ES-I3 (cell line): ENCODE measurements around the gene USP21.
"Not testable (repeated sequence)": the region's sequence is repeated elsewhere in the genome, so short reads cannot be mapped to it uniquely, and the experiment has no call there.

Experiments used
- H3K36me3 ChIP-seq: 2 replicates; pipeline ENCODE4 v1.6.1; 2013; ENCODE audit warnings: mild to moderate bottlenecking, low read length, control low read depth, moderate library complexity; ENCODE audit not compliant: insufficient read depth
- H3K4me1 ChIP-seq: 2 replicates; pipeline ENCODE4 v1.6.1; 2013; ENCODE audit warnings: mild to moderate bottlenecking, control low read depth, low read length; ENCODE audit not compliant: insufficient read depth
- H3K9ac ChIP-seq: 2 replicates; pipeline ENCODE4 v1.6.1; 2013; ENCODE audit warnings: low read depth, mild to moderate bottlenecking, low read length, moderate library complexity
- H3K9me3 ChIP-seq: 2 replicates; pipeline ENCODE4 v1.6.1; 2013; ENCODE audit warnings: mild to moderate bottlenecking, low read length, moderate library complexity; ENCODE audit not compliant: control insufficient read depth, insufficient read depth

USP21 gene, protein sequence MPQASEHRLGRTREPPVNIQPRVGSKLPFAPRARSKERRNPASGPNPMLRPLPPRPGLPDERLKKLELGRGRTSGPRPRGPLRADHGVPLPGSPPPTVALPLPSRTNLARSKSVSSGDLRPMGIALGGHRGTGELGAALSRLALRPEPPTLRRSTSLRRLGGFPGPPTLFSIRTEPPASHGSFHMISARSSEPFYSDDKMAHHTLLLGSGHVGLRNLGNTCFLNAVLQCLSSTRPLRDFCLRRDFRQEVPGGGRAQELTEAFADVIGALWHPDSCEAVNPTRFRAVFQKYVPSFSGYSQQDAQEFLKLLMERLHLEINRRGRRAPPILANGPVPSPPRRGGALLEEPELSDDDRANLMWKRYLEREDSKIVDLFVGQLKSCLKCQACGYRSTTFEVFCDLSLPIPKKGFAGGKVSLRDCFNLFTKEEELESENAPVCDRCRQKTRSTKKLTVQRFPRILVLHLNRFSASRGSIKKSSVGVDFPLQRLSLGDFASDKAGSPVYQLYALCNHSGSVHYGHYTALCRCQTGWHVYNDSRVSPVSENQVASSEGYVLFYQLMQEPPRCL

DNA sequence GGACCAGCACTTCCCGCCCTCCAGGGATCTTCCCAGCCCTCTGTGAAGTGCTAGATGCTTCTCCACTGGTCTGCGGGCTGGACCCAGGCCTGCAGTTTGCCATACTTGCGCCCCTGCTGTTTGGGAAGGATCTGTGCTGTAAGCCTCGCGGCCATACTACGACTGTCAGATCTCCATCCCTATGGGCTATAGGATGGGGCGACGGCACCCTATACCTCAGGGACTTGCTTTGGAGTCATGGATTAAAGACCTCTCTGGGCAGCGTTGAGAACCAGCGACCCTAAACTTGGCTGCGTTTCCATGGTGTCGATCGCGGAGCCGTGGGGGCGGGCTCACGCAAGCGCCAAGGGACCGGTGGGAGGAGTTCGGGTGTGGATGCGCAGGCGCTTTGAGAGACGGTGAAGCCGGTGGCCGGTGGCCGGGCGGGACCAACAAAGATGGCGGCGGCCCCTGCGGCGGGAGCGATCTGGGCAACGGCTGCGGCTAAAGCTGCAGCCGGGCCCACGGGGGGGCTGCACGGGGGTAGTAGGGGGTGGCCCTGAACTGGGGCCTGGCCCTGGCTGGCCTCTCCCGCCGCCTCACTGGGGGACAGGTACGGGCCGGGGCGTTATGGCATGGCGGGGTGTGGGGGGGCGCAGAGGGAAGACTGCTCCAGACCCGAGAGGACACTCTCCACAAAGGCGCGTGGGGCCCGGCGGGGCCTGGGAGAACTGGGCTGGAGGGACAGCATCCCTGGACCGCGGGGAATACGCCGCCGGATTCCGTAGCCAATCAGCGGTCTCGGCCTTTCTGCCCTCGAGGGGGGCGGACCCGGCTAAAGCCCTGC lies at the start of gene USP21:
Gene USP21, plus strand, starts transcription at position 414 of the 826 bp plus-strand sequence. CDS start 1,141 bp downstream, outside the sequence.
- peak within 1 kb of the TSS; percentile 57 for H3K9ac ChIP-seq
- no peaks in the 10 kb centered on the region for H3K9me3 ChIP-seq
- no peaks in the 10 kb centered on the region for H3K36me3 ChIP-seq
- no peaks in the 10 kb centered on the region for H3K4me1 ChIP-seq

DNA sequence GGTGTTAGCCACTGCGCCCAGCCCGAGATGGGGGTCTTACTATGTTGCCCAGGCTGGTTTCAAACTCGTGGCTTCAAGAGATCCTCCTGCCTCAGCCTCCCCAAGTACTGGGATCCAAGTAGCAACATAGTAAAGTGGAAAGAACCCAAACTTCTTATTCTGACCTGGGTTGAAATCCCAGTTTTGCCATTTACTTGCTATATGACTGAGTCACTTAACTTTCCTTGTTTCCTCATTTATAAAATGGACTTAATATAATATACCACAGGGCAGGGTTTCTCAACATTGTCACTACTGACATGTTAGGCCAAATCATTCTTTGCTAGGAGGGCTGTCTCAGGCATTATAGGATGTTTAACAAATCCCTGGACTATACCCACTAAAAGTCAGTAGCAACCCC lies 48.2 kb upstream of the USP21 start:
- H3K4me1 ChIP-seq, result no peaks in the 10 kb centered on the region
- no peaks in the 10 kb centered on the region for H3K9me3 ChIP-seq
- H3K36me3 ChIP-seq, result no peaks in the 10 kb centered on the region
- H3K9ac ChIP-seq, result no peak overlapping the region

DNA sequence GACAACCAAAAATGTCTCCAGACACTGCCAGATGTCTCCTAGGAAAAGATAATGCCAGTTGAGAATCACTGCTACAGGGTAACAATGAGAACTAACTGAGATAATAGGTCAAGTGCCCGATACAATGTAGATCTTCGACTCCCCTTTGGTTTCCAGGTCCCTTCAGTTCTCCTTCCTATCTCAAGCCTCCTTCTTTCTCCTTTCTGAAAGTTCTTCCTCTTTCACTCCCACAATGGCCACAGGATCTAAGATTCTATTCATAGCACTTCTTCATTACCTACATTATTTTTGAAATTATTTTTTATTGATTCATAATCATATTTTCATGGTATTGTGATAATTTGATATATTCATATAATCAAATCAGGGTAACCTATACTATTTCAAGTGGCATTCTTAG lies 47.8 kb upstream of the USP21 start:
- Histone ChIP-seq H3K36me3 (no peaks in the 10 kb centered on the region), H3K9me3 (no peaks in the 10 kb centered on the region), H3K9ac (no peak overlapping the region), H3K4me1 (no peaks in the 10 kb centered on the region)

DNA sequence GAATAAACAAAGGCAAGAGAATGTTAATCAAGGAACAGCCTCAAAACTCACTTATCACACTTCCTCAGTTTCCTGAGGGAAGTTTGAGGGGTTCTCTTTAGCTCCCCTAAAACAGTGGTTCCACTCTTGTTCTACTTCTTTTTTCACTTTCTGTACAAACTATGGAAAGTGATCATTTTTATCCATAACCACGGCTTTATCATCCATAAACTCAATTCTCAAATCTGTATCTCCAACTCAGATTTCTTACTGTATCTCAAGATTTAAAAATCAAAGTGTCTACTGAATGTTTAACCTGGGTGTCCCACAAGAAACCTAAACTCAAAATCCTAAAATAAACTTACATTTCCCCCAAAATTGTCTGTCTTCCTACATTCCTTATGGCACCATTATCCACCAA lies 45.4 kb upstream of the USP21 start:
- Histone ChIP-seq H3K36me3 (no peaks in the 10 kb centered on the region), H3K4me1 (peaks cover 1% of the 10 kb centered on the region), H3K9ac (no peak overlapping the region), H3K9me3 (no peaks in the 10 kb centered on the region)

DNA sequence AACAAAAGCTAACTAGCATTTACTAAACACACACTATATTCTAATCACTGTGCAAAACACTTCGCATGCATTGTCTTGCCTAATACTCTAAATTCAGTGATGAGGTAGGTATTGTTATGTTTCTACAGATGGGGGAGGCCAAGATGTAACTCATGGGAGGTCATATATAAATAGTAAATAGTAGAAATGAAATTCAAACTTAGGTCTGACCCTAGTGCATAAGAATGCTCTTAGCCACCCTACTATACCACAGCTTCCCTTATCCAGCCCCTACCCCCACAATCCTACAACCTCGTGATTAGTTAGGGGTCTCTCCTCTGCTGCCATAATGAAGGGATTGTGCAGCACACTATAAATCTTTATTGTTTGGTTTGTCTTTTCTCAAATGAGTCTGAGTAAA lies 44.7 kb upstream of the USP21 start:
- no peaks in the 10 kb centered on the region for H3K9me3 ChIP-seq
- H3K36me3 ChIP-seq, result no peaks in the 10 kb centered on the region
- peaks cover 8% of the 10 kb centered on the region for H3K4me1 ChIP-seq
- no peak overlapping the region for H3K9ac ChIP-seq

DNA sequence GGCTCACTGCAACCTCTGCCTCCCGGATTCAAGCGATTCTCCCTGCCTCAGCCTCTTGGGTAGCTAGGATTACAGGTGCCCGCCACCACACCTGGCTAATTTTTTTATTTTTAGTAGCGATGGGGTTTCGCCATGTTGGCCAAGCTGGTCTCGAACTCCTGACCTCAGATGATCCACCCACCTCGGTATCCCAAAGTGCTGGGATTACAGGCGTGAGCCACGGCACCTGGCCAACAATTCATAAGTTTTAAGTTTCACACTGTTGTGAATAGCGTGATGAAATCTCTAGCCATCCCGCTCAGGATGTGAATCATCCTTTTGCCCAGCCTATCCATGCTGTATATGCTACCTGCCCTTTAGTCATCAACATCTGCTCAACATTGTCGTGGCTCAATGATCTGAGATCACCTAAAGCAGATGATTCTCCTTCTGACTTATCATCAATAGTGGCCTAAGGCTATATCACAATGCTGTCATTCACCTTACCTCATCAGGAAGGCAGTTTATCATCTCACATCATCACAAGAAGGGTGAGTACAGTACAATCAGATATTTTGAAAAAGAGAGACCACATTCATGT lies 44.1 kb upstream of the USP21 start:
- peaks cover 12% of the 10 kb centered on the region for H3K4me1 ChIP-seq
- H3K36me3 ChIP-seq, result peaks cover 5% of the 10 kb centered on the region
- no peak overlapping the region for H3K9ac ChIP-seq
- no peaks in the 10 kb centered on the region for H3K9me3 ChIP-seq

DNA sequence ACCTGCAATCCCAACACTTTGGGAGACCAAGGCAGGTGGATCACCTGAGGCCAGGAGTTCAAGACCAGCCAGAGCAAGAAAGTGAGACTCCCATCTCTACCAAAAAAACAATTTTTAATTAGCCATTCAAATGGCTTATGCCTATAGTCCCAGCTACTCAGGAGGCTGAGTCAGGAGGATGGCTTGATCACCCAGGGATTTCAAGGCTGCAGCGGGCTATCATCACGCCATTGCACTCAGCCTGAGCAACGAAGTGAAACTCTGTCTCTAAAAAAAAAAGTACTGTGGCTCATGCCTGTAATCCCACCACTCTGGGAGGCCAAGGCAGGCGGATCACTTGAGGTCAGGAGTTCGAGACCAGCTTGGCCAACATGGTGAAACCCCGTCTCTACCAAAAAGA lies 43.3 kb upstream of the USP21 start:
- Histone ChIP-seq H3K4me1 (peaks cover 12% of the 10 kb centered on the region), H3K36me3 (peaks cover 12% of the 10 kb centered on the region)
- H3K9ac ChIP-seq, H3K9me3 ChIP-seq: not testable (repeated sequence)

DNA sequence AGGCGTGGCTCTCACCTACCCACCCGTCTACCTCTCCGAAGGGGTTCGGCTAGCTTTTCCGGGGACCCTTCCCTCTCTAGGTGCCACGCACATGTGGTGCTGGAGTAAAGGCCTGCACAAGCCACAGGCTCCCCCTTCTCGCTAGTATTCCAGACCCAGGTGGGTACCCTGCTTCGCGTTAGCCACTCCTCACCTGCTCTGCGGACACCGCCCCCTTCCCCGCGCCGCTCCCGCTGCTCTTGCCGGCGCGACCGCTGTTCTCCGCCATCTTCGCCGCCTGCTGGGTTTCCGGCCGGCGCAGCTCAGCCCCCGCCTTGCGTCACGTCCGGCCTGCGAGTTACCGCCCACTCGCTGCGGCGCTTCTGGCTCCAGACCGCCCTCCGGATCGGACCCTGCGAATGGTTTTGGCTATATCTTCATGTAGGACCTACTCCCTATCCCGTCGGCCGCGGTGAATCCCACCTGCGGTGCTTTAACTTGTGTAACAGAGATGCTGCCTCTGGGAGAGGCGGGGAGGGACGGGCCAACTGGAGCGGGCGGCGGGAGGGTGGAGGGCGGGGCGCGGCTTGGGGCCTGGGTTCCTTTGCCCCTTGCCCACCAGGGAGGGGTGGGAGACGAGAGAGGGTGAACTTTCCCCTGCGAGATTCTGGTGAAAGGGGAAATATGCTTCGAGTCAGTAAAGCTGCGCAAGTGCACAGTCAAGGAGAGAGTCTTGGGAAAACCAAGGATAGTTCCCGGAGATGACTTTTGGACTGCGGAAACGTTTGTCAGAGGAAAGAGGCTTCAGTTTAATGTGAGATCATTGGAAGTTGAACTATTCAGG lies 41.3 kb upstream of the USP21 start, which contains the start of the genes NIT1 and PFDN2:
Gene NIT1, plus strand, starts transcription at position 347 of the 823 bp plus-strand sequence. Its CDS starts 72 bp downstream, at position 419.
Gene PFDN2, minus strand, starts transcription at position 279 of the 823 bp plus-strand sequence. Its CDS starts 11 bp downstream, at position 268.
- Histone ChIP-seq H3K9ac (peak within 1 kb of the TSS; percentile 80), H3K36me3 (peaks cover 26% of the 10 kb centered on the region), H3K9me3 (no peaks in the 10 kb centered on the region), H3K4me1 (peaks cover 12% of the 10 kb centered on the region)

DNA sequence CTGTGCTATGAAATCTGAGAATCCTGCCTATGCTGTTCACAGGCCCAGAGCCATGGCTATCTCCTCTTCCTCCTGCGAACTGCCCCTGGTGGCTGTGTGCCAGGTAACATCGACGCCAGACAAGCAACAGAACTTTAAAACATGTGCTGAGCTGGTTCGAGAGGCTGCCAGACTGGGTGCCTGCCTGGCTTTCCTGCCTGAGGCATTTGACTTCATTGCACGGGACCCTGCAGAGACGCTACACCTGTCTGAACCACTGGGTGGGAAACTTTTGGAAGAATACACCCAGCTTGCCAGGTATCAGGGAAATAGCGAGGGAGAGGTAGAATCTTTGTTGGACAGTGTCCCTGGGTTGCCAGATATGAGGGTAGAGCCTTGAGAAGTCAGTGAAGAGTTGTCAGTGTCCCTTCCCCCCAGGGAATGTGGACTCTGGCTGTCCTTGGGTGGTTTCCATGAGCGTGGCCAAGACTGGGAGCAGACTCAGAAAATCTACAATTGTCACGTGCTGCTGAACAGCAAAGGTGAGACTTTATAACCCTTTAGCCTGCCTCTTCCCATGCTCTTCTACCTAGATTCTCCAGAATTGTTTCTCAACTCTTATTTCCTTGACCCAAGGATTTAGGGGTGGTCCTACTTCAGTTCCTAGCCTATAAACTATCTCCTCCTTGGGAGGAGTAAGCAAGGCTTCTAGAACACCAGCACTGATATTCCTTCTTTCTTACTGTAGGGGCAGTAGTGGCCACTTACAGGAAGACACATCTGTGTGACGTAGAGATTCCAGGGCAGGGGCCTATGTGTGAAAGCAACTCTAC lies 40.0 kb upstream of the USP21 start:
- no peaks in the 10 kb centered on the region for H3K9me3 ChIP-seq
- peaks cover 12% of the 10 kb centered on the region for H3K4me1 ChIP-seq
- H3K9ac ChIP-seq, result peak overlapping the region; percentile 80; the same call in 1 of the 2 replicates
- H3K36me3 ChIP-seq, result peaks cover 28% of the 10 kb centered on the region

DNA sequence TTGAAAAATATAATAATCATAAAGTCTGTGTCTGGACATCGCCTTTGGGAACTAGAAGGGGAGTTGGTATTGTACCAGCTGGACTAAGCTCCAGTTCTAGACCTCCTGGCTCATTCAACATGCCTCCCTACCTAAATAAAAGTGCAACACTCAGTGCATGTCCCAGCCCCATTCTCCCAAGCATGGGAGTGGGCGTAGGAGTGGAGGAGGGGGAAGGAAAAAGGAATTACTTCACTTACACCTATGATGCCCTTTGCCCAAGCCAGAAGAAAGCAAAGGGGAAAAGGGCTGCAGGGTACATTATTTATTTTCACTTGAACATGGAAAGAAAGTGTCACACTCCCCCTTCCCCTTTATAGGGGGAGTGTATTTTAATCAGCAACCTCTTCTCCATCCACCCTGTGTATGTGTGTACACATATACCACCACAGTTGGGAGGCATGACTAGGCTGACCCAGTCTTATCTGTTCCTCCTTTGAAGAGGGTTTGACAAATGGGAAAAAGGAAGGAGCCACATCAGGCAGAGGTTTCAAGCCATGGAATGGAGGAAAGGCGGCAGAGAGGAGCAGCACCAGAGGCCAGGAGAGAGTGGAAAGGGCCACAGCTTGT lies 38.2 kb upstream of the USP21 start:
- Histone ChIP-seq H3K4me1 (peaks cover 12% of the 10 kb centered on the region), H3K9ac (no peak overlapping the region), H3K36me3 (peaks cover 35% of the 10 kb centered on the region), H3K9me3 (no peaks in the 10 kb centered on the region)

DNA sequence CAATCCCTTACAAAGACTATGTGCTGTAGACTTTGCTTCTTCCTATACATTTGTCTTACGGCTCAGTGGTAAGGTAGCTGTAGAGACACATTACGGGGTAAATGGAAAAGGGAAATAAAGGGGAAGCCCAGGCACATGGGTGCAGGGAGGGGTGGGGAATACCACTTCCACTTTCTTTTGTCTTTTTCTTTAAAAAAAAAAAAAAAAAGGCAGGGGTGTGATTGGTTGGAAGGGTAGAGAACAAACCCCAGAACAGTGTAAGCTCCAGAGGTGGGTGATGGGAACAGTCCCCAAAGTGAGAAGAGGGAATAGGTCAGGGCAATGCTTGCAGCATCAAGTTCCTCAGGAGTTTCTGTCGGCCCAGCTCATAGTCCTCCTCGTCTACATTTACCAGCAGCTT lies 37.5 kb upstream of the USP21 start:
- peaks cover 12% of the 10 kb centered on the region for H3K4me1 ChIP-seq
- H3K36me3 ChIP-seq, result peaks cover 35% of the 10 kb centered on the region
- no peaks in the 10 kb centered on the region for H3K9me3 ChIP-seq
- no peak overlapping the region for H3K9ac ChIP-seq

DNA sequence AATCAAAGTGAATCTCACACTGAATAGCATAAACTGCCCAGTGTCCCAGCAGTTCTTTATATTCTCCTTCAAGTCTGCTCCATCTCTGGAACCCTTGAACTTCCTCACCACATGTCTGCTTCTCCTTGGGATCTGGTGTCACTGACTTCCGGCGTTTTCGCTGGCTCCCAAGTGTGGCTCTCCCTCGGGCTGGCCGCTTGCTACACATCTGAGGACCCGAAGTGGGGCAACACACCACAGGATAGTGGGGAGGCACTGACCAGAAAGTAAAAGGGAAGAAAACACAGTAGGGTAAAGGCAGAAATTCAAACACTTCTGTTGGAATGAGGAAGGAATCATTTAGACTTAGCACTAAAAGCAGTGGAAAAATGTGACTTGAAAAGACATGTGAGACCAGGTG lies 36.3 kb upstream of the USP21 start:
- Histone ChIP-seq H3K36me3 (peaks cover 41% of the 10 kb centered on the region), H3K9me3 (no peaks in the 10 kb centered on the region), H3K4me1 (peaks cover 12% of the 10 kb centered on the region), H3K9ac (no peak overlapping the region)
